WTC11 (cell line): ENCODE measurements around the gene ITPR1. TPM values are rescaled to one million over a fixed set of nuclear protein-coding genes. Genes with fewer than 3 reads are reported as not detected.

ENCODE experiments used
- ATAC-seq: fragments of 200-7000 bp; cut with Tn5 transposase; 2 replicates; pipeline ENCODE4 v1.10.0; 2021; ENCODE audit warnings: mild to moderate bottlenecking, moderate library complexity
- CTCF ChIA-PET: fragments of 300-600 bp; sonication (Branson Sonifier 250); formaldehyde crosslinking; loops from one replicate; lab custom pipeline; 2021; ENCODE audit warnings: antibody characterized with exemption; lab: Charles Lee
- POLR2A ChIA-PET: fragments of 350-600 bp; sonication (Branson Sonifier 250); formaldehyde crosslinking; loops from one replicate; lab custom pipeline; 2021; ENCODE audit warnings: antibody characterized with exemption; lab: Charles Lee
- DNase-seq: peaks from one replicate; pipeline ENCODE4 v3.0.0; 2021; ENCODE audit warnings: low spot score
- H3K27ac Mint-ChIP-seq: 2 replicates; pipeline ENCODE4 v1.8.0; 2021; ENCODE audit warnings: mixed read lengths
- H3K27me3 Mint-ChIP-seq: 2 replicates; pipeline ENCODE4 v1.8.0; 2021; ENCODE audit warnings: low read depth, mild to moderate bottlenecking, moderate library complexity, mixed read lengths
- H3K36me3 Mint-ChIP-seq: 2 replicates; pipeline ENCODE4 v1.8.0; 2021; ENCODE audit warnings: mixed read lengths
- H3K4me1 Mint-ChIP-seq: 2 replicates; pipeline ENCODE4 v1.8.0; 2022; ENCODE audit warnings: mixed read lengths
- H3K4me3 Mint-ChIP-seq: 2 replicates; pipeline ENCODE4 v1.8.0; 2021; ENCODE audit warnings: mild to moderate bottlenecking, moderate library complexity, mixed read lengths
- H3K9me3 Mint-ChIP-seq: 2 replicates; pipeline ENCODE4 v1.8.0; 2021; ENCODE audit warnings: mixed read lengths
- AR ChIP-seq: fragments of 250-450 bp; sonication (Bioruptor Pico); IDR thresholded peaks from 2 replicates; pipeline ENCODE4 v1.9.0; 2021; ENCODE audit warnings: mild to moderate bottlenecking
- CREB1 ChIP-seq: sonication (generic); formaldehyde crosslinking; IDR thresholded peaks from 2 replicates; pipeline ENCODE4 v1.8.0; 2023; ENCODE audit warnings: mild to moderate bottlenecking, missing genetic modification reagents
- E2F5 ChIP-seq: sonication (generic); formaldehyde crosslinking; IDR thresholded peaks from 2 replicates; pipeline ENCODE4 v1.8.1; 2022; ENCODE audit warnings: mild to moderate bottlenecking, moderate library complexity, missing genetic modification reagents
- FOXJ3 ChIP-seq: sonication (generic); formaldehyde crosslinking; IDR thresholded peaks from 2 replicates; pipeline ENCODE4 v1.9.0; 2021; ENCODE audit warnings: missing genetic modification reagents, mild to moderate bottlenecking, borderline replicate concordance
- FOXP1 ChIP-seq: sonication (generic); formaldehyde crosslinking; IDR thresholded peaks from 2 replicates; pipeline ENCODE4 v1.8.0; 2022; ENCODE audit warnings: missing genetic modification reagents, mild to moderate bottlenecking, moderate library complexity, borderline replicate concordance
- GTF2I ChIP-seq: fragments of 250-450 bp; sonication (Bioruptor Pico); conservative IDR thresholded peaks from 2 replicates; pipeline ENCODE4 v1.4.0; 2021; ENCODE audit warnings: mild to moderate bottlenecking
- MAX ChIP-seq: sonication (generic); formaldehyde crosslinking; IDR thresholded peaks from 2 replicates; pipeline ENCODE4 v1.8.0; 2022; ENCODE audit warnings: mild to moderate bottlenecking, missing genetic modification reagents
- MXD4 ChIP-seq: fragments of 250-450 bp; sonication (Bioruptor Pico); IDR thresholded peaks from 2 replicates; pipeline ENCODE4 v1.8.0; 2021; ENCODE audit warnings: mild to moderate bottlenecking, moderate library complexity, borderline replicate concordance
- MYBL2 ChIP-seq: sonication (generic); formaldehyde crosslinking; IDR thresholded peaks from 2 replicates; pipeline ENCODE4 v1.8.1; 2023; ENCODE audit warnings: mild to moderate bottlenecking, moderate library complexity, missing genetic modification reagents
- NFATC4 ChIP-seq: fragments of 250-450 bp; sonication (Bioruptor Pico); IDR thresholded peaks from 2 replicates; pipeline ENCODE4 v1.9.0; 2021; ENCODE audit warnings: mild to moderate bottlenecking
- TEAD4 ChIP-seq: sonication (generic); formaldehyde crosslinking; IDR thresholded peaks from 2 replicates; pipeline ENCODE4 v1.8.0; 2022; ENCODE audit warnings: mild to moderate bottlenecking, missing genetic modification reagents
- ZNF138 ChIP-seq: sonication (generic); formaldehyde crosslinking; conservative IDR thresholded peaks from 2 replicates; pipeline ENCODE4 v1.8.1; 2022; ENCODE audit warnings: mild to moderate bottlenecking, moderate library complexity, missing genetic modification reagents
- ZNF232 ChIP-seq: sonication (generic); formaldehyde crosslinking; IDR thresholded peaks from 2 replicates; pipeline ENCODE4 v1.8.0; 2022; ENCODE audit warnings: mild to moderate bottlenecking, missing genetic modification reagents
- total RNA-seq: library from RNA; stranded (reverse); gene quantifications from 3 replicates; pipeline ENCODE4 v1.2.3, GENCODE V29; 2021
- TF ChIP-seq, protein P1 (sequence below): fragments of 250-450 bp; sonication (Bioruptor Pico); conservative IDR thresholded peaks from 2 replicates; pipeline ENCODE4 v1.9.0; 2021; ENCODE audit warnings: mild to moderate bottlenecking
- TF ChIP-seq, protein P2 (sequence below): sonication (generic); formaldehyde crosslinking; IDR thresholded peaks from 2 replicates; pipeline ENCODE4 v1.8.0; 2022; ENCODE audit warnings: mild to moderate bottlenecking, missing genetic modification reagents
- TF ChIP-seq, protein P3 (sequence below): fragments of 250-450 bp; sonication (Bioruptor Pico); IDR thresholded peaks from 2 replicates; pipeline ENCODE4 v1.9.0; 2021; ENCODE audit warnings: mild to moderate bottlenecking
- TF ChIP-seq, protein P4 (sequence below): sonication (generic); formaldehyde crosslinking; IDR thresholded peaks from 2 replicates; pipeline ENCODE4 v1.8.0; 2022; ENCODE audit warnings: mild to moderate bottlenecking, missing genetic modification reagents
- TF ChIP-seq, protein P5 (sequence below): sonication (generic); formaldehyde crosslinking; IDR thresholded peaks from 2 replicates; pipeline ENCODE4 v1.8.0; 2022; ENCODE audit warnings: missing genetic modification reagents
- TF ChIP-seq, protein P6 (sequence below): sonication (generic); formaldehyde crosslinking; IDR thresholded peaks from 2 replicates; pipeline ENCODE4 v1.8.1; 2023; ENCODE audit warnings: mild to moderate bottlenecking, missing genetic modification reagents, moderate library complexity

ITPR1 gene
- total RNA-seq, 1 experiment from 2014 or later = 11.8 TPM

GRCh38 chr3:4462369-4463040 lies 30.6 kb upstream of the ITPR1 start:
- H3K36me3 Mint-ChIP-seq = no peaks in the 10 kb centered on the region
- TF ChIP-seq CREB1 (CRISPR knock-in tag) = no peak
- TF ChIP-seq MXD4 (CRISPR knock-in tag) = no peak
- TF ChIP-seq, protein P1, sequence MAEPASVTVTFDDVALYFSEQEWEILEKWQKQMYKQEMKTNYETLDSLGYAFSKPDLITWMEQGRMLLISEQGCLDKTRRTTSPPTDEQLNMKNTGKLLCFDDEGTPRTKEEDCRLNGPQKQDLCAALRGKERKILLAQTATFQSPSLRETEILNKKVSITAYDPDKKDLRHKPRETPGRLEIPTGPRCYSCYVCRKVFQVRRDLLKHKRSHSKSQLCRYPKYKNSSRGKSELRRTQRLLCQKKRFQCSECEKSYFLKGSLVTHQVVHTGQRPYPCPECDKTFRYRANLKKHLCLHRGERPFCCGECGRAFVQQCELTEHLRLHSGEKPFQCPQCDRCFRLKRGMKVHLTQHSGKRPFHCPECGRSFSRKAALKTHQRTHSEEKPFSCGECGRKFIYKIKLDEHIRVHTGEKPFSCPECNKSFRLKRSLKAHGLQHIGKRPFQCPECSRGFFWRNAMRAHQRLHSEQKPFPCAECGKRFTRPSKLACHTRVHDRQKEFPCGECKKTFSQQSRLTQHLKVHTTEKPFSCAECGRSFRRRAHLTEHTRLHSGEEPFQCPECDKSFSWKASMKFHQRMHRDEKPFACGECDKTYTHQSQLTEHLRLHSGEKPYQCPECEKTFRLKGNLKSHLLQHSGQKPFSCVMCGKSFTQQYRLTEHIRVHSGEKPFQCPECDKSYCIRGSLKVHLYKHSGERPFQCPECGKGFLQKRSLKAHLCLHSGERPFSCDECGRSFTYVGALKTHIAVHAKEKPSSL = no peak
- no peak for TF ChIP-seq TEAD4
- no peak for TF ChIP-seq MAX (CRISPR knock-in tag)
- no peak for TF ChIP-seq MYBL2 (CRISPR knock-in tag)
- no peak for TF ChIP-seq AR (CRISPR knock-in tag)
- no peak for TF ChIP-seq FOXJ3 (CRISPR knock-in tag)
- no peak for TF ChIP-seq ZNF138
- TF ChIP-seq GTF2I (CRISPR knock-in tag) = no peak
- no peak for TF ChIP-seq E2F5
- no peak for TF ChIP-seq NFATC4 (CRISPR knock-in tag)
- TF ChIP-seq ZNF232 (CRISPR knock-in tag) = no peak
- TF ChIP-seq, protein P2, sequence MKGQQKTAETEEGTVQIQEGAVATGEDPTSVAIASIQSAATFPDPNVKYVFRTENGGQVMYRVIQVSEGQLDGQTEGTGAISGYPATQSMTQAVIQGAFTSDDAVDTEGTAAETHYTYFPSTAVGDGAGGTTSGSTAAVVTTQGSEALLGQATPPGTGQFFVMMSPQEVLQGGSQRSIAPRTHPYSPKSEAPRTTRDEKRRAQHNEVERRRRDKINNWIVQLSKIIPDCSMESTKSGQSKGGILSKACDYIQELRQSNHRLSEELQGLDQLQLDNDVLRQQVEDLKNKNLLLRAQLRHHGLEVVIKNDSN = no peak
- TF ChIP-seq, protein P3, sequence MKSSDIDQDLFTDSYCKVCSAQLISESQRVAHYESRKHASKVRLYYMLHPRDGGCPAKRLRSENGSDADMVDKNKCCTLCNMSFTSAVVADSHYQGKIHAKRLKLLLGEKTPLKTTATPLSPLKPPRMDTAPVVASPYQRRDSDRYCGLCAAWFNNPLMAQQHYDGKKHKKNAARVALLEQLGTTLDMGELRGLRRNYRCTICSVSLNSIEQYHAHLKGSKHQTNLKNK (CRISPR knock-in tag) = no peak
- TF ChIP-seq, protein P4, sequence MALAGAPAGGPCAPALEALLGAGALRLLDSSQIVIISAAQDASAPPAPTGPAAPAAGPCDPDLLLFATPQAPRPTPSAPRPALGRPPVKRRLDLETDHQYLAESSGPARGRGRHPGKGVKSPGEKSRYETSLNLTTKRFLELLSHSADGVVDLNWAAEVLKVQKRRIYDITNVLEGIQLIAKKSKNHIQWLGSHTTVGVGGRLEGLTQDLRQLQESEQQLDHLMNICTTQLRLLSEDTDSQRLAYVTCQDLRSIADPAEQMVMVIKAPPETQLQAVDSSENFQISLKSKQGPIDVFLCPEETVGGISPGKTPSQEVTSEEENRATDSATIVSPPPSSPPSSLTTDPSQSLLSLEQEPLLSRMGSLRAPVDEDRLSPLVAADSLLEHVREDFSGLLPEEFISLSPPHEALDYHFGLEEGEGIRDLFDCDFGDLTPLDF (CRISPR knock-in tag) = no peak
- no peak for TF ChIP-seq FOXP1 (CRISPR knock-in tag)
- TF ChIP-seq, protein P5, sequence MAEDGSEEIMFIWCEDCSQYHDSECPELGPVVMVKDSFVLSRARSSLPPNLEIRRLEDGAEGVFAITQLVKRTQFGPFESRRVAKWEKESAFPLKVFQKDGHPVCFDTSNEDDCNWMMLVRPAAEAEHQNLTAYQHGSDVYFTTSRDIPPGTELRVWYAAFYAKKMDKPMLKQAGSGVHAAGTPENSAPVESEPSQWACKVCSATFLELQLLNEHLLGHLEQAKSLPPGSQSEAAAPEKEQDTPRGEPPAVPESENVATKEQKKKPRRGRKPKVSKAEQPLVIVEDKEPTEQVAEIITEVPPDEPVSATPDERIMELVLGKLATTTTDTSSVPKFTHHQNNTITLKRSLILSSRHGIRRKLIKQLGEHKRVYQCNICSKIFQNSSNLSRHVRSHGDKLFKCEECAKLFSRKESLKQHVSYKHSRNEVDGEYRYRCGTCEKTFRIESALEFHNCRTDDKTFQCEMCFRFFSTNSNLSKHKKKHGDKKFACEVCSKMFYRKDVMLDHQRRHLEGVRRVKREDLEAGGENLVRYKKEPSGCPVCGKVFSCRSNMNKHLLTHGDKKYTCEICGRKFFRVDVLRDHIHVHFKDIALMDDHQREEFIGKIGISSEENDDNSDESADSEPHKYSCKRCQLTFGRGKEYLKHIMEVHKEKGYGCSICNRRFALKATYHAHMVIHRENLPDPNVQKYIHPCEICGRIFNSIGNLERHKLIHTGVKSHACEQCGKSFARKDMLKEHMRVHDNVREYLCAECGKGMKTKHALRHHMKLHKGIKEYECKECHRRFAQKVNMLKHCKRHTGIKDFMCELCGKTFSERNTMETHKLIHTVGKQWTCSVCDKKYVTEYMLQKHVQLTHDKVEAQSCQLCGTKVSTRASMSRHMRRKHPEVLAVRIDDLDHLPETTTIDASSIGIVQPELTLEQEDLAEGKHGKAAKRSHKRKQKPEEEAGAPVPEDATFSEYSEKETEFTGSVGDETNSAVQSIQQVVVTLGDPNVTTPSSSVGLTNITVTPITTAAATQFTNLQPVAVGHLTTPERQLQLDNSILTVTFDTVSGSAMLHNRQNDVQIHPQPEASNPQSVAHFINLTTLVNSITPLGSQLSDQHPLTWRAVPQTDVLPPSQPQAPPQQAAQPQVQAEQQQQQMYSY = no peak
- TF ChIP-seq, protein P6, sequence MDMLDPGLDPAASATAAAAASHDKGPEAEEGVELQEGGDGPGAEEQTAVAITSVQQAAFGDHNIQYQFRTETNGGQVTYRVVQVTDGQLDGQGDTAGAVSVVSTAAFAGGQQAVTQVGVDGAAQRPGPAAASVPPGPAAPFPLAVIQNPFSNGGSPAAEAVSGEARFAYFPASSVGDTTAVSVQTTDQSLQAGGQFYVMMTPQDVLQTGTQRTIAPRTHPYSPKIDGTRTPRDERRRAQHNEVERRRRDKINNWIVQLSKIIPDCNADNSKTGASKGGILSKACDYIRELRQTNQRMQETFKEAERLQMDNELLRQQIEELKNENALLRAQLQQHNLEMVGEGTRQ = no peak
- no peaks in the 10 kb centered on the region for H3K27me3 Mint-ChIP-seq
- peaks cover 8% of the 10 kb centered on the region for H3K4me1 Mint-ChIP-seq
- ChIA-PET POLR2A (interaction anchor here (1.4 kb wide), 1 partner anchor 31 kb away, joined by 3 read pairs; the partner anchor contains the start of gene ITPR1), CTCF (interaction anchor here (0.5 to 0.6 kb wide), 2 partner anchors 258 kb away, joined by 3 to 4 read pairs; no protein-coding TSS in a partner anchor)
- peaks cover 4% of the 10 kb centered on the region for H3K9me3 Mint-ChIP-seq
- no peak overlapping the region for H3K4me3 Mint-ChIP-seq
- DNase-seq (no peak), ATAC-seq (no peak)
- no peak overlapping the region for H3K27ac Mint-ChIP-seq
